ENCODE data around the gene SPACA4.

SPACA4 gene

DNA sequence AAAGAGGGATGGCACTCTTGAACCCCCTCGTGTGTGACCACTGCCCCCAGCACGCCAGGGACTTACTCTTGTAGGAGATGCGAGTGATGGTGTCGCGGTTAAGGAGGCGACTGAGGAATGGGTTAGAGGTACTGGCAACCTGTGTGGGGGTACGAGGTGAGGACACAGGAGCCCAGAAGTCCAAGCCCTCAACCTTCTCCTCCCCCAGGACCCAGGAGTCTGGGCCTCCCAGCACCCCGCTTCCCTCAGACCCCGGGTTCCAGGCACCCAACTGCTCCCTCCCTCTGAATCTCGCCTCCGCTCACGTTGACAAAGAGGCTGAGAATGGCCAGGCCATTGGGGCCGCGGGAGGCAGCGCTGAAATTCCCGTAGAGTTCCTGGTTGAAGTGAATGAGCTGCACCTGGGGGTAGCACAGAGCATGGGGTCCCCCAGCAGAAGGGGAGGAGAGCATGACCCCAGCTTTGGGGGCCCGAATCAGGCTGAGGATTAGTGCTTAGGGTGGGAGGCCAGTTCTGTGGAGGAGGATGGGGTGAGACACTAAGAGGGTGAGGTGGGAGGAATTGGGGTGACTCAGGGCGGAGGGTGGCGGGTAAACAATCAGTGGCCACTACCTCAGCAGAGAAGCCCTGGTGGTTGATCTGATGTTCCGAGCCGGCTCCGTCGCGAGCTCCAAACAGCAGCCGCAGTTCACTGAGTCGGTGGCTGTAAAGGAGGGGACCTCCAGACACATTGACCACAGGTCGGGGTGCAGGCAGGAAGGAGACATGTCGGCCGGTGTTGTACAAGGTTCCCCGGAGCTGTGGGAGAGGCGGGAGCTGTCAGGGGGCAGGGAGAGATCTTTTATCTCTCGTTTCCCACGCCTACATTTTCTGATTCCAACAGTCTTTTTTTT lies 33.2 kb downstream of the SPACA4 start:
- H3K27ac Mint-ChIP-seq, result peak overlapping the region in 2 of 3 experiments; percentile 52 to 97
- H3K4me3 Mint-ChIP-seq, result peak overlapping the region in 2 of 3 experiments; percentile 15 to 26
- TF ChIP-seq, protein P1, sequence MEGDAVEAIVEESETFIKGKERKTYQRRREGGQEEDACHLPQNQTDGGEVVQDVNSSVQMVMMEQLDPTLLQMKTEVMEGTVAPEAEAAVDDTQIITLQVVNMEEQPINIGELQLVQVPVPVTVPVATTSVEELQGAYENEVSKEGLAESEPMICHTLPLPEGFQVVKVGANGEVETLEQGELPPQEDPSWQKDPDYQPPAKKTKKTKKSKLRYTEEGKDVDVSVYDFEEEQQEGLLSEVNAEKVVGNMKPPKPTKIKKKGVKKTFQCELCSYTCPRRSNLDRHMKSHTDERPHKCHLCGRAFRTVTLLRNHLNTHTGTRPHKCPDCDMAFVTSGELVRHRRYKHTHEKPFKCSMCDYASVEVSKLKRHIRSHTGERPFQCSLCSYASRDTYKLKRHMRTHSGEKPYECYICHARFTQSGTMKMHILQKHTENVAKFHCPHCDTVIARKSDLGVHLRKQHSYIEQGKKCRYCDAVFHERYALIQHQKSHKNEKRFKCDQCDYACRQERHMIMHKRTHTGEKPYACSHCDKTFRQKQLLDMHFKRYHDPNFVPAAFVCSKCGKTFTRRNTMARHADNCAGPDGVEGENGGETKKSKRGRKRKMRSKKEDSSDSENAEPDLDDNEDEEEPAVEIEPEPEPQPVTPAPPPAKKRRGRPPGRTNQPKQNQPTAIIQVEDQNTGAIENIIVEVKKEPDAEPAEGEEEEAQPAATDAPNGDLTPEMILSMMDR (IDR thresholded peaks at IDR 0.05; ENCODE audit: unreplicated experiment in 3 of 3), result no peak
- no peaks in the 10 kb centered on the region for H3K27me3 Mint-ChIP-seq (ENCODE audit: low read depth)
- peaks cover 5% of the 10 kb centered on the region for H3K36me3 Mint-ChIP-seq (ENCODE audit: low read depth)
- H3K9me3 Mint-ChIP-seq, result no peaks in the 10 kb centered on the region
- H3K4me1 Mint-ChIP-seq, result peaks cover 27% of the 10 kb centered on the region

DNA sequence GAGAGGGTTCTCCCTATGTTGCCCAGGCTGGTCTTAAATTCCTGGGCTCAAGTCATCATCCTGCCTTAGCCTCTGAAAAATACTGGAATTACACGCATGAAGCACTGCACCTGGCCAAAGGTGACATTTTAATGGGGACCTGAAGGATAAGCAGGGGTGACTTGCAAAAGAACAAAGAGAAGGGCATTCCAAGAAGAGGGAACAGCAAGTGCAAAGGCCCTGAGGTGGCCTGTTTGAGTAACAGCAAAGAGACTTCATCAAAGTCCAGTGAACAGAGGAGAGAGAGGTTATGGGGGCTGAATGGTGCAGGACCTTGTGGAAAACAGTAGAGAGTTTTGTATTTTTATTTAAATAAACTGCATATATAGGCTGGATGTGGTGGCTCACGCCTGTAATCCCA lies 35.3 kb downstream of the SPACA4 start:
- peak overlapping the region in 2 of 3 experiments; percentile 22 to 58 for H3K4me3 Mint-ChIP-seq
- no peaks in the 10 kb centered on the region for H3K9me3 Mint-ChIP-seq
- H3K36me3 Mint-ChIP-seq (ENCODE audit: low read depth), result peaks cover 5% of the 10 kb centered on the region
- no peaks in the 10 kb centered on the region for H3K27me3 Mint-ChIP-seq (ENCODE audit: low read depth)
- TF ChIP-seq, protein P1 (IDR thresholded peaks at IDR 0.05; ENCODE audit: unreplicated experiment in 3 of 3), result no peak
- no peak overlapping the region for H3K27ac Mint-ChIP-seq
- H3K4me1 Mint-ChIP-seq, result peaks cover 30% of the 10 kb centered on the region

DNA sequence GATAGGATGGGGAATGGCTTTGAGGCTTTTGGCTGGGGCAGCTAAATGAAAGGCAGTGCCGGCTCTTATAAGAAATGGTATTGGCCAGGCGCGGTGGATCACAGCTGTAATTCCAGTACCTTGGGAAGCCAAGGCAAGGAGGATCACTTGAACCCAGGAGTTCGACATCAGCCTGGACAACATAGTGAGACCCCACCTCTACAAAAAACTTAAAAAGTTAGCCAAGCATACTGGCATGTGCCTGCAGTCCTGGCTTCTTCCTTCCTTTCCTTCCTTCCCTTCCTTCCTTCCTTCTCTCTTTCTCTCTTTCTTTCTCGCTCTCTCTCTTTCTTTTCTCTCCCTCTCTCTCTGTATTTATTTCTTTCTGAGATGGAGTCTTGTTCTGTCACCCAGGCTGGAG lies 36.3 kb downstream of the SPACA4 start:
- Mint-ChIP-seq H3K27me3 (ENCODE audit: low read depth) (no peaks in the 10 kb centered on the region), H3K9me3 (no peaks in the 10 kb centered on the region), H3K36me3 (ENCODE audit: low read depth) (peaks cover 5% of the 10 kb centered on the region), H3K27ac (peak overlapping the region; percentile 9 to 79 (median 34)), H3K4me1 (peaks cover 33% of the 10 kb centered on the region), H3K4me3 (peak overlapping the region in 2 of 3 experiments; percentile 50 to 64)
- TF ChIP-seq, protein P1 (IDR thresholded peaks at IDR 0.05; ENCODE audit: unreplicated experiment in 3 of 3), result no peak

DNA sequence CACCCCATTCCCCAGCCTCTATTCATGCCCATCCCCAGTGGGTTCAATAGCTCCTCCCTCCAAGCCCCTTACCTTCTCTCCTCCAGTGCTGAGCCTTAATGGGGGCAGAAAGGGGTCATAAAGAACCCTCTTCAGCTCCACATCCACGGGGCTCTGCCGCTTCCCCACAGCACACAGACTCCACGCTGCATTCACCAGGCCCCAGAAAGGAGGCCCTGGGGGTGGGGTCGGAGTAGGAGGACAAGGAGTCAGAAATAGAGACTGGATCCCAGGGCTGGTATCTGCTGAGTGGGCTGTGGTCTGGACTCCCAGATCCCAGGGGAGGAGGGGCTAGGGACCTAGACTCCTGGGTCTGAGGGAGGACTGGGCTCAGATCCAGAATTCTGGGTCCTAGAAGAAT lies 37.8 kb downstream of the SPACA4 start:
- no peaks in the 10 kb centered on the region for H3K36me3 Mint-ChIP-seq (ENCODE audit: low read depth)
- H3K27ac Mint-ChIP-seq, result peak overlapping the region; percentile 84 to 91 (median 85)
- H3K27me3 Mint-ChIP-seq (ENCODE audit: low read depth), result no peaks in the 10 kb centered on the region
- H3K4me3 Mint-ChIP-seq, result peak overlapping the region; percentile 82 to 92 (median 89)
- peaks cover 32% of the 10 kb centered on the region for H3K4me1 Mint-ChIP-seq
- H3K9me3 Mint-ChIP-seq, result no peaks in the 10 kb centered on the region
- TF ChIP-seq, protein P1 (IDR thresholded peaks at IDR 0.05; ENCODE audit: unreplicated experiment in 3 of 3), result no peak

DNA sequence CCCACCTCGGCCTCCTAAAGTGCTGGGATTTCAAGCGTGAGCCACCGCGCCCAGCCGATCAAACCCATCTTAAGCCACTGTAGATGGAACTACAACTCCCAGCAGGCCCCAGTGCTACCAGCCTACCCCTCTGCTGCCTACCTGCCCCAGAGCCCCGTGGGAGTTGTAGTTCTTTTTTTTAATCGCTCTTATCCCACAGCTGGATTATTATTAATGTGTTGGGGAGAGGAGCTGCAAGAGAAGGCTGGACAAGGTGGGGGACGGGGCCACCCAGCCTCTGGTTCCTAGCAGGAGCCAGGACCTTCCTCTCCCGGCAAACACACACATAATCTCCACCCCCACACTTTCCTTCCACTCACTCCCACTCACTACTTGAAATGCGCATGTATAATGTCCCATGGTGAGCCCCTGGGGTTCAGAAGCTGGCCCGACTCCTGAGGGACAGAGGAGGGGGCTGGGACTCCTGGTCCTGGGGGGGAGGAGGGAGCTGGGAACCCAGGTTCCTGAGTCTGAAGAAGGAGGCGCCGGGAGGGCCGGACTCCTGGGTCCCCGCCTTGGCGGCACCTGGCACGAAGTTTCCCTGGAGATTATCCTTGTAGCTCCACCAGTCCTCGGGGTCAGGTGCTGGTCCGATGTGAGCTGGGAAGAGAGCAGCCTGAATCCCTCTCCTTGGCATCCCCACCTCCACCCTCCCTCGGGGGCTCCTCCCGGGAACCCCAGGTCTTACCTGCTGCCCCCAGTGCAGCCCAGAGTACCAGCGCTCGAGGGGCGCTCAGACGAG lies 38.5 kb downstream of the SPACA4 start:
- TF ChIP-seq, protein P1 (IDR thresholded peaks at IDR 0.05; ENCODE audit: unreplicated experiment in 3 of 3), result no peak
- Mint-ChIP-seq H3K36me3 (ENCODE audit: low read depth) (no peaks in the 10 kb centered on the region), H3K4me1 (peaks cover 32% of the 10 kb centered on the region), H3K4me3 (peak overlapping the region; percentile 82 to 92 (median 90)), H3K9me3 (no peaks in the 10 kb centered on the region), H3K27ac (peak overlapping the region; percentile 91 to 98 (median 96)), H3K27me3 (ENCODE audit: low read depth) (no peaks in the 10 kb centered on the region)
